ENCODE results near the gene SAMD4A.

The SAMD4A gene

DNA sequence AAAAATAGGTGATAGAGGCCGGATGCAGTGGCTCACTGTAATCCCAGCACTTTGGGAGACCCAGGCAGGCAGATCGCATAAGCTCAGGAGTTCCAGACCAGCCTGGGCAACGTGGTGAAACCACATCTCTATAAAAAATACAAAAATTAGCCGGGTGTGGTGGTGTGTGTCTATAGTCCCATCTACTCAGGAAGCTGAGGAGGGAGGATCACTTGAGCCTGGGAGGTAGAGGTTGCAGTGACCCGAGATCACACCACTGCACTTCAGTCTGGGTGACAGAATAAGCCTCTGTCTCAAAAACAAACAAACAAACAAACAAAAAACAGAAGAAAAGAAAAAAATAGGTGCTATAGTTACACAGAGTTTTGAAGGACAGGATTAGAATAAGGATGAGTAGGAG lies 142.1 kb downstream of the SAMD4A start:
- TF ChIP-seq EGR1 (IDR thresholded peaks at IDR 0.05) (no peak), TCF12 (IDR thresholded peaks at IDR 0.05; ENCODE audit: low read depth) (no peak), FOXM1 (IDR thresholded peaks at IDR 0.05; ENCODE audit: borderline replicate concordance, low read depth) (no peak), RAD21 (IDR thresholded peaks at IDR 0.05; ENCODE audit: low read depth) (no peak), EP300 (IDR thresholded peaks at IDR 0.05; ENCODE audit: borderline replicate concordance) (no peak), YY1 (IDR thresholded peaks at IDR 0.05; ENCODE audit: low read depth) (no peak), ZBTB7A (IDR thresholded peaks at IDR 0.05; ENCODE audit: low read depth) (no peak), NFIC (IDR thresholded peaks at IDR 0.05) (no peak), CREB1 (IDR thresholded peaks at IDR 0.05; ENCODE audit: low read depth) (no peak)
- TF ChIP-seq, protein P1, sequence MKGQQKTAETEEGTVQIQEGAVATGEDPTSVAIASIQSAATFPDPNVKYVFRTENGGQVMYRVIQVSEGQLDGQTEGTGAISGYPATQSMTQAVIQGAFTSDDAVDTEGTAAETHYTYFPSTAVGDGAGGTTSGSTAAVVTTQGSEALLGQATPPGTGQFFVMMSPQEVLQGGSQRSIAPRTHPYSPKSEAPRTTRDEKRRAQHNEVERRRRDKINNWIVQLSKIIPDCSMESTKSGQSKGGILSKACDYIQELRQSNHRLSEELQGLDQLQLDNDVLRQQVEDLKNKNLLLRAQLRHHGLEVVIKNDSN (IDR thresholded peaks at IDR 0.05) = no peak
- TF ChIP-seq, protein P2, sequence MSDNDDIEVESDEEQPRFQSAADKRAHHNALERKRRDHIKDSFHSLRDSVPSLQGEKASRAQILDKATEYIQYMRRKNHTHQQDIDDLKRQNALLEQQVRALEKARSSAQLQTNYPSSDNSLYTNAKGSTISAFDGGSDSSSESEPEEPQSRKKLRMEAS (IDR thresholded peaks at IDR 0.05) = no peak

DNA sequence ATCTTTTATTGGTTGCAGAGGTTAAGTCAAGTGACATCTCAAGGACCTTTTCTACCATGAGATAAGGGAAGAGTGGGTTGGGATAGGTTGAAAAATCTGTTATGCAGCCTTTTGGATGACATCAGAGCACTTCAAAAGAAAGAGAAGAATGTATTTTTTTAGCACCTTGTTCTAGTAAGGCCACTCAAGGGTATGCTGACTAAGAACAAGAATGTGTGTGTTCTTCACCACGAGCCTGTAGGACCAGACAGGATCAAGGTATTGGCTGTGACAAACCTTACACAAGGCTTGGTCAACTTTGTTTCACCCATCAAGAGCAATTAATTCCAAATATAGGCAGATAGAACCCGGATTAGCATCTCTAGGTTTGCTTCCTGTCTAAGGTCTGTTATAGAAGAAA lies 142.5 kb downstream of the SAMD4A start:
- TF ChIP-seq TEAD4 (IDR thresholded peaks at IDR 0.05) = no peak
- no peak for TF ChIP-seq TCF12 (IDR thresholded peaks at IDR 0.05; ENCODE audit: low read depth)
- no peak for TF ChIP-seq CEBPB (IDR thresholded peaks at IDR 0.05)
- TF ChIP-seq FOXM1 (IDR thresholded peaks at IDR 0.05; ENCODE audit: borderline replicate concordance, low read depth) = no peak
- TF ChIP-seq, protein P2 (IDR thresholded peaks at IDR 0.05) = no peak
- no peak for TF ChIP-seq ZBTB7A (IDR thresholded peaks at IDR 0.05; ENCODE audit: low read depth)
- TF ChIP-seq, protein P3, sequence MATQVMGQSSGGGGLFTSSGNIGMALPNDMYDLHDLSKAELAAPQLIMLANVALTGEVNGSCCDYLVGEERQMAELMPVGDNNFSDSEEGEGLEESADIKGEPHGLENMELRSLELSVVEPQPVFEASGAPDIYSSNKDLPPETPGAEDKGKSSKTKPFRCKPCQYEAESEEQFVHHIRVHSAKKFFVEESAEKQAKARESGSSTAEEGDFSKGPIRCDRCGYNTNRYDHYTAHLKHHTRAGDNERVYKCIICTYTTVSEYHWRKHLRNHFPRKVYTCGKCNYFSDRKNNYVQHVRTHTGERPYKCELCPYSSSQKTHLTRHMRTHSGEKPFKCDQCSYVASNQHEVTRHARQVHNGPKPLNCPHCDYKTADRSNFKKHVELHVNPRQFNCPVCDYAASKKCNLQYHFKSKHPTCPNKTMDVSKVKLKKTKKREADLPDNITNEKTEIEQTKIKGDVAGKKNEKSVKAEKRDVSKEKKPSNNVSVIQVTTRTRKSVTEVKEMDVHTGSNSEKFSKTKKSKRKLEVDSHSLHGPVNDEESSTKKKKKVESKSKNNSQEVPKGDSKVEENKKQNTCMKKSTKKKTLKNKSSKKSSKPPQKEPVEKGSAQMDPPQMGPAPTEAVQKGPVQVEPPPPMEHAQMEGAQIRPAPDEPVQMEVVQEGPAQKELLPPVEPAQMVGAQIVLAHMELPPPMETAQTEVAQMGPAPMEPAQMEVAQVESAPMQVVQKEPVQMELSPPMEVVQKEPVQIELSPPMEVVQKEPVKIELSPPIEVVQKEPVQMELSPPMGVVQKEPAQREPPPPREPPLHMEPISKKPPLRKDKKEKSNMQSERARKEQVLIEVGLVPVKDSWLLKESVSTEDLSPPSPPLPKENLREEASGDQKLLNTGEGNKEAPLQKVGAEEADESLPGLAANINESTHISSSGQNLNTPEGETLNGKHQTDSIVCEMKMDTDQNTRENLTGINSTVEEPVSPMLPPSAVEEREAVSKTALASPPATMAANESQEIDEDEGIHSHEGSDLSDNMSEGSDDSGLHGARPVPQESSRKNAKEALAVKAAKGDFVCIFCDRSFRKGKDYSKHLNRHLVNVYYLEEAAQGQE (IDR thresholded peaks at IDR 0.05; ENCODE audit: low read depth) = no peak
- TF ChIP-seq CREB1 (IDR thresholded peaks at IDR 0.05; ENCODE audit: low read depth) = no peak
- TF ChIP-seq TAF1 (IDR thresholded peaks at IDR 0.05; ENCODE audit: low read depth) = no peak
- TF ChIP-seq, protein P1 (IDR thresholded peaks at IDR 0.05) = no peak
- no peak for TF ChIP-seq RAD21 (IDR thresholded peaks at IDR 0.05; ENCODE audit: low read depth)
- TF ChIP-seq EP300 (IDR thresholded peaks at IDR 0.05; ENCODE audit: borderline replicate concordance) = no peak
- no peak for TF ChIP-seq NFIC (IDR thresholded peaks at IDR 0.05)
- TF ChIP-seq EGR1 (IDR thresholded peaks at IDR 0.05) = no peak
- TF ChIP-seq YY1 (IDR thresholded peaks at IDR 0.05; ENCODE audit: low read depth) = no peak

DNA sequence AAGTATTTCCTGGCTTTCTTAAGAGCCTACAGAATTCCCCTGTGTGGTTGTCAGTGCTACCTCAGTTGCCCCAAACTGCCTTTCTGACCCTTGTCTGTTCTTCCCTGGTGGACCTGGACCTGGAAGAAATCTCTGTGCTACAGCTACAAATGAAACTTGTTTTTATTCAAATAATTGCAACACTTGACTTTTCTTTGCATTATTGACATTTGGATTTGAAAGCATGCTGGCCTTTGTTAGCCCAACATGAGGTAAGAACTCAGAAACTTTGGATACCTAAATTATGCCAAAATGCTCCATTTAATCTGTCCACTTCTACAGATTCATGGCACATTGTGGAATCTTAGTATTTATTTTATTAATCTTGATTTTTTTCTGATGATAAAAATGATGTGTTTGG lies 142.9 kb downstream of the SAMD4A start:
- TF ChIP-seq RAD21 (IDR thresholded peaks at IDR 0.05; ENCODE audit: low read depth) (no peak), TCF12 (IDR thresholded peaks at IDR 0.05; ENCODE audit: low read depth) (no peak), NFIC (IDR thresholded peaks at IDR 0.05) (no peak), TAF1 (IDR thresholded peaks at IDR 0.05; ENCODE audit: low read depth) (no peak), YY1 (IDR thresholded peaks at IDR 0.05; ENCODE audit: low read depth) (no peak), CEBPB (IDR thresholded peaks at IDR 0.05) (no peak), ZBTB7A (IDR thresholded peaks at IDR 0.05; ENCODE audit: low read depth) (no peak), EP300 (IDR thresholded peaks at IDR 0.05; ENCODE audit: borderline replicate concordance) (no peak), CREB1 (IDR thresholded peaks at IDR 0.05; ENCODE audit: low read depth) (no peak), EGR1 (IDR thresholded peaks at IDR 0.05) (no peak), FOXM1 (IDR thresholded peaks at IDR 0.05; ENCODE audit: borderline replicate concordance, low read depth) (no peak), TEAD4 (IDR thresholded peaks at IDR 0.05) (no peak)
- TF ChIP-seq, protein P3 (IDR thresholded peaks at IDR 0.05; ENCODE audit: low read depth) = no peak
- TF ChIP-seq, protein P1 (IDR thresholded peaks at IDR 0.05) = no peak
- TF ChIP-seq, protein P2 (IDR thresholded peaks at IDR 0.05) = no peak

DNA sequence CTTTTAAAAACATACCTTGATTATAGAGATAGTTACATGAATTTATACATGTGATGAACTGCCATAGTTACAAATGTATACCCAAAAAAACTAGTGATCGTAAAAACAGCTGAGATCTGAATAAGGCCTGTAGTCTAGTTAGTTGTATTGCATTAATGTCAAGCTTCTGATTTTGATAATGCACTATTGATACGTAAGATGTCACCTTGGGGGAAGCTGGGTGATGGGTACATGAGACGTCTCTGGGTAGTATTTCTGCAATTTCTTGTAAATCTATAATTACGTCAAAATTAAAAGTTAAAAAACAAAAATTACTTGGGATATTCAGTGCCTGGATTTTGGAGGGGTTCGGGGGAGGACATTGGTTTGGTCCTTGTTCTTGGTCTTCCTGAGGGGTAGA lies 144.4 kb downstream of the SAMD4A start:
- TF ChIP-seq TCF12 (IDR thresholded peaks at IDR 0.05; ENCODE audit: low read depth) (no peak), FOXM1 (IDR thresholded peaks at IDR 0.05; ENCODE audit: borderline replicate concordance, low read depth) (no peak), RAD21 (IDR thresholded peaks at IDR 0.05; ENCODE audit: low read depth) (no peak)

DNA sequence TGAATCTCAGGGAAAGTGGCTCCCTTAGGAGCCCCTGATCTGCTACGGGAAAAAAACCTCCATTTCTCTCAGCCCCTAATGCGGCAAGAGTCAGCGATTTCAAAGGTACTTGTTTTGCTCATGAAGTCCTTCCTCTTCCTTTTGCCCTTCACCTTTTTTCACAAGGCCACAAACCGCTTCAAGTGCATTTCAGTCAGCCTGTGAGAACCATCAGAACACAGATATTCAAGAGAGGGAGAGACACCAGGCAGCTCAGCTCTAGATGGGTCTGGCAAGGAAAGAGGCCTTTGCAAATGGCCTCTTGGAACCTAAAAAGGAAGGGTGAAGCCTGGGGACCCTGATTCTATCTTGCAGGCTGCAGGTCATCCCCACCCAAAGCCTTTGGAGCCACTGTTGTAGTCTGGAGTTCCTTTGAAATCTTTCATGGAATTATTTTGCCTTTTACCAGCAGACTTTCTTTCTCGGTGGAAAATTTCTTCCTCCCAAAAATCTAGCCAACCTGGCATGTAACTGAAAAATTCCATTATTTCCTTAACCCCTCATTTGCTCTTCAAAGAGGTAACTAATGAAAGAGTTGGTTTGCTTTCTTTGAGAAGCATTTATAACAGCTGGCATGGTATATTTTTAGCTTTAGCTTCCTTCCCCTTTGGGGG lies 145.0 kb downstream of the SAMD4A start:
- TF ChIP-seq CREB1 (IDR thresholded peaks at IDR 0.05; ENCODE audit: low read depth) (no peak), TAF1 (IDR thresholded peaks at IDR 0.05; ENCODE audit: low read depth) (no peak), CEBPB (IDR thresholded peaks at IDR 0.05) (no peak), EGR1 (IDR thresholded peaks at IDR 0.05) (no peak), FOXM1 (IDR thresholded peaks at IDR 0.05; ENCODE audit: borderline replicate concordance, low read depth) (no peak), TCF12 (IDR thresholded peaks at IDR 0.05; ENCODE audit: low read depth) (no peak), RAD21 (IDR thresholded peaks at IDR 0.05; ENCODE audit: low read depth) (no peak), YY1 (IDR thresholded peaks at IDR 0.05; ENCODE audit: low read depth) (no peak), TEAD4 (IDR thresholded peaks at IDR 0.05) (no peak), ZBTB7A (IDR thresholded peaks at IDR 0.05; ENCODE audit: low read depth) (no peak), NFIC (IDR thresholded peaks at IDR 0.05) (no peak), EP300 (IDR thresholded peaks at IDR 0.05; ENCODE audit: borderline replicate concordance) (no peak)
- TF ChIP-seq, protein P1 (IDR thresholded peaks at IDR 0.05) = no peak
- TF ChIP-seq, protein P2 (IDR thresholded peaks at IDR 0.05) = no peak
- TF ChIP-seq, protein P3 (IDR thresholded peaks at IDR 0.05; ENCODE audit: low read depth) = no peak

Data from Ishikawa (cell line).